ENCODE results near the gene PTH1R. TPM values are rescaled to one million over a fixed set of nuclear protein-coding genes. Genes with fewer than 3 reads are reported as not detected.

Gene PTH1R
- total RNA-seq, result 1.6 TPM

GRCh38 chr3:46877406-46878125 is at the start of gene PTH1R:
Gene PTH1R (plus strand): TSS chr3:46877721. CDS start chr3:46883560, 5,839 bp downstream.

GRCh38 chr3:46863261-46863782 is 14.2 kb upstream of the PTH1R start, which contains the start of gene MYL3:
Gene MYL3 (minus strand): TSS chr3:46863444. CDS start chr3:46863390, 54 bp downstream.

Small RNA genes within 50 kb of the gene (small RNA-seq; reads per million reads assigned to genes)
- gene AC109583.2 (ENCODE audit: low replicate concordance), result not detected

Other genes with a start within 250 kb of the PTH1R start
- gene ALS2CL, start 184.0 kb upstream of the PTH1R start, total RNA-seq, result 4.4 TPM
- 4.1 TPM for gene TMIE, start 176.3 kb upstream of the PTH1R start, total RNA-seq
- 0.31 TPM for gene PRSS50, start 159.9 kb upstream of the PTH1R start, total RNA-seq
- gene MYL3, start 14.3 kb upstream of the PTH1R start, total RNA-seq, result not detected
- gene CCDC12, start 99.0 kb downstream of the PTH1R start, total RNA-seq, result 36.9 TPM
- 16.9 TPM for gene NBEAL2, start 101.9 kb downstream of the PTH1R start, total RNA-seq

Measured in parietal lobe (tissue), 2 donors.